H1 (cell line): ENCODE measurements around the gene CNPY4. TPM values are rescaled to one million over a fixed set of nuclear protein-coding genes. Genes with fewer than 3 reads are reported as not detected.

ENCODE experiments used
- CTCF ChIA-PET: fragments of 300-600 bp; sonication (Branson Sonifier 250); formaldehyde crosslinking; loops from one replicate; lab custom pipeline; 2021; ENCODE audit not compliant: partially characterized antibody; lab: Charles Lee
- POLR2A ChIA-PET: fragments of 300-600 bp; sonication (Branson Sonifier 250); formaldehyde crosslinking; loops from one replicate; lab custom pipeline; 2021; ENCODE audit warnings: inconsistent platforms; ENCODE audit not compliant: partially characterized antibody; lab: Charles Lee
- DNase-seq, 2 experiments: peaks; one replicate each; pipeline versions ENCODE4 v3.0.0 to v3.0.0-alpha.2; 2010 to 2022; ENCODE audit warnings: low spot score in 2 of 2, low read depth in 1 of 2, mixed read lengths in 1 of 2
- FAIRE-seq: peaks from 2 replicates; lab custom pipeline; 2011; peaks lifted over from hg19 to GRCh38; lab: Jason Lieb, UNC
- H2AFZ ChIP-seq: 2 replicates; pipeline ENCODE4 v1.8.1; 2012; ENCODE audit warnings: low read length, inconsistent platforms
- H2AK5ac ChIP-seq: 2 replicates; pipeline ENCODE4 v1.6.1; 2013; ENCODE audit warnings: low read depth, low read length
- H2BK120ac ChIP-seq: replicated peaks from 2 replicates; pipeline ENCODE3; 2013; ENCODE audit warnings: low read depth, low read length, inconsistent platforms
- H2BK12ac ChIP-seq: 2 replicates; pipeline ENCODE4 v1.6.1; 2013; ENCODE audit warnings: low read depth, low read length
- H2BK15ac ChIP-seq: 2 replicates; pipeline ENCODE4 v1.6.1; 2013; ENCODE audit warnings: low read length
- H2BK20ac ChIP-seq: 2 replicates; pipeline ENCODE4 v1.6.1; 2013; ENCODE audit warnings: low read length
- H2BK5ac ChIP-seq: 2 replicates; pipeline ENCODE4 v1.6.1; 2013; ENCODE audit warnings: low read depth, low read length
- H3K14ac ChIP-seq: 2 replicates; pipeline ENCODE4 v1.6.1; 2013; ENCODE audit warnings: inconsistent platforms; ENCODE audit not compliant: insufficient read length
- H3K18ac ChIP-seq: 2 replicates; pipeline ENCODE4 v1.6.1; 2013; ENCODE audit warnings: low read length; ENCODE audit errors: extremely low read depth
- H3K23ac ChIP-seq: 2 replicates; pipeline ENCODE4 v1.6.1; 2013; ENCODE audit warnings: inconsistent platforms; ENCODE audit not compliant: insufficient read length
- H3K23me2 ChIP-seq: 2 replicates; pipeline ENCODE4 v1.6.1; 2013; ENCODE audit warnings: low read depth, low read length
- H3K27ac ChIP-seq: 2 replicates; pipeline ENCODE4 v1.6.1; 2011; ENCODE audit warnings: low read depth, low read length, inconsistent platforms
- H3K27me3 ChIP-seq, 4 experiments: replicated peaks in 1 of 4; 1 replicate in 1 of 4; 2 replicates in 3 of 4; pipeline versions ENCODE4 v1.6.1 to v1.8.1; 2011 to 2013; ENCODE audit warnings: low read length in 3 of 4, mild to moderate bottlenecking in 3 of 4, inconsistent platforms in 2 of 4, mixed read lengths in 2 of 4, moderate library complexity in 1 of 4; ENCODE audit not compliant: control insufficient read depth in 3 of 4, insufficient read depth in 3 of 4; ENCODE audit errors: extremely low read depth in 1 of 4
- H3K36me3 ChIP-seq, 4 experiments: 2 replicates each; pipeline versions ENCODE4 v1.6.1 to v1.8.1; 2011 to 2013; ENCODE audit warnings: mild to moderate bottlenecking in 4 of 4, low read length in 3 of 4, moderate library complexity in 2 of 4, control low read depth in 1 of 4, inconsistent platforms in 1 of 4; ENCODE audit not compliant: insufficient read depth in 4 of 4, control insufficient read depth in 2 of 4
- H3K4ac ChIP-seq: replicated peaks from 2 replicates; pipeline ENCODE3; 2013; ENCODE audit warnings: low read length, low read depth, mixed read lengths, inconsistent platforms; ENCODE audit not compliant: insufficient read length
- H3K4me1 ChIP-seq, 4 experiments: replicated peaks in 1 of 4; 1 replicate in 1 of 4; 2 replicates in 3 of 4; pipeline versions ENCODE4 v1.6.1 to v1.8.1; 2011 to 2013; ENCODE audit warnings: low read length in 3 of 4, inconsistent platforms in 2 of 4, mixed read lengths in 1 of 4; ENCODE audit not compliant: insufficient read depth in 4 of 4, control insufficient read depth in 3 of 4
- H3K4me2 ChIP-seq, 2 experiments: 2 replicates each; pipeline versions ENCODE4 v1.6.1 to v1.8.1; 2011 to 2013; ENCODE audit warnings: low read depth in 2 of 2, low read length in 2 of 2, control low read depth in 1 of 2, inconsistent platforms in 1 of 2, mild to moderate bottlenecking in 1 of 2; ENCODE audit not compliant: insufficient read depth in 1 of 2
- H3K4me3 ChIP-seq, 4 experiments: fragments of 200-600, 300-600 bp in 1 of 4; sonication (generic), shearing (Covaris generic), sonication (Bioruptor Twin) in 1 of 4; 2 replicates each; pipeline versions ENCODE4 v1.5.1 to v1.8.1; 2011 to 2016; ENCODE audit warnings: low read length in 4 of 4, low read depth in 3 of 4, control low read depth in 2 of 4, inconsistent platforms in 2 of 4, mild to moderate bottlenecking in 2 of 4, mixed read lengths in 1 of 4, moderate library complexity in 1 of 4; ENCODE audit not compliant: insufficient read depth in 2 of 4; ENCODE audit errors: extremely low read depth in 1 of 4
- H3K56ac ChIP-seq: replicated peaks from 2 replicates; pipeline ENCODE3; 2013; ENCODE audit warnings: low read depth, mild to moderate bottlenecking, mixed read lengths, low read length, inconsistent platforms; ENCODE audit not compliant: insufficient read length
- H3K79me1 ChIP-seq: 2 replicates; pipeline ENCODE4 v1.6.1; 2013; ENCODE audit warnings: low read depth, low read length, control low read depth
- H3K79me2 ChIP-seq, 2 experiments: 2 replicates each; pipeline versions ENCODE4 v1.6.1 to v1.8.1; 2012 to 2013; ENCODE audit warnings: low read length in 2 of 2, mild to moderate bottlenecking in 2 of 2, inconsistent platforms in 1 of 2; ENCODE audit not compliant: insufficient read depth in 2 of 2, control insufficient read depth in 1 of 2
- H3K9ac ChIP-seq, 4 experiments: replicated peaks in 1 of 4; 1 replicate in 1 of 4; 2 replicates in 3 of 4; pipeline versions ENCODE4 v1.6.1 to v1.8.1; 2011 to 2013; ENCODE audit warnings: low read depth in 3 of 4, low read length in 3 of 4, control low read depth in 2 of 4, mild to moderate bottlenecking in 2 of 4, moderate library complexity in 2 of 4, inconsistent platforms in 1 of 4; ENCODE audit errors: extremely low read depth in 1 of 4
- H3K9me3 ChIP-seq, 2 experiments: 2 replicates each; pipeline versions ENCODE4 v1.6.1 to v1.8.1; 2012 to 2013; ENCODE audit warnings: mild to moderate bottlenecking in 2 of 2, moderate library complexity in 2 of 2, control low read depth in 1 of 2, inconsistent platforms in 1 of 2, low read depth in 1 of 2, low read length in 1 of 2, mixed read lengths in 1 of 2; ENCODE audit not compliant: insufficient read depth in 2 of 2
- H4K20me1 ChIP-seq, 2 experiments: replicated peaks in 1 of 2; 2 replicates each; pipeline versions ENCODE3 to v1.8.1; 2011 to 2013; ENCODE audit warnings: inconsistent platforms in 2 of 2, low read length in 2 of 2, mild to moderate bottlenecking in 1 of 2; ENCODE audit not compliant: insufficient read depth in 2 of 2, control insufficient read depth in 1 of 2
- H4K5ac ChIP-seq: 2 replicates; pipeline ENCODE4 v1.6.1; 2013; ENCODE audit warnings: low read length, low read depth, mixed read lengths, inconsistent platforms; ENCODE audit not compliant: insufficient read length
- H4K8ac ChIP-seq: 2 replicates; pipeline ENCODE4 v1.8.0; 2013; ENCODE audit warnings: mild to moderate bottlenecking, moderate library complexity, low read length, inconsistent platforms; ENCODE audit not compliant: insufficient read depth; ENCODE audit errors: extremely low read depth
- H4K91ac ChIP-seq: replicated peaks from 2 replicates; pipeline ENCODE3; 2013; ENCODE audit warnings: low read length, mixed read lengths, inconsistent platforms; ENCODE audit not compliant: insufficient read length
- CTCF ChIP-seq, 3 experiments: IDR thresholded peaks; 1 replicate in 2 of 3; 2 replicates in 1 of 3; pipeline versions ENCODE4 v1.5.1 to v1.6.1; 2011; ENCODE audit warnings: low read length in 3 of 3, mild to moderate bottlenecking in 3 of 3, inconsistent platforms in 2 of 3, low read depth in 1 of 3, moderate library complexity in 1 of 3; ENCODE audit not compliant: insufficient read depth in 1 of 3; ENCODE audit errors: control extremely low read depth in 1 of 3
- KDM1A ChIP-seq: fragments of 200-600, 300-600 bp; sonication (generic); IDR thresholded peaks from 2 replicates; pipeline ENCODE4 v1.7.1; 2016; ENCODE audit warnings: mild to moderate bottlenecking, low read length, borderline replicate concordance
- WGBS, 2 experiments: shearing (Covaris generic) in 1 of 2; methylation state at CpG; one replicate each; pipeline versions ENCODE4 v1.1.6 to v1.1.7; 2013 to 2015; ENCODE audit warnings: low lambda C conversion rate in 2 of 2, mixed read lengths in 2 of 2, inconsistent platforms in 1 of 2, low coverage in 1 of 2, missing lambda C conversion rate in 1 of 2; ENCODE audit not compliant: insufficient replicate concordance in 2 of 2, insufficient coverage in 1 of 2, insufficient read length in 1 of 2; ENCODE audit errors: extremely low coverage in 1 of 2, missing lambda C conversion rate in 1 of 2; 5-methylcytosine and 5-hydroxymethylcytosine counted together
- polyA plus RNA-seq, 7 experiments: library from polyadenylated mRNA; depleted of rRNA in 3 of 7; stranded (reverse) in 5 of 7; unstranded in 2 of 7; fragments of >200 nt in 5 of 7; fragments of 200-250 nt in 2 of 7; gene quantifications; 1 replicate in 5 of 7; 2 replicates in 1 of 7; 4 replicates in 1 of 7; pipeline versions ENCODE4 v1.2.1 to v1.2.3, GENCODE V29; 2011 to 2013; ENCODE audit warnings: missing spikeins in 2 of 7, mixed read lengths in 2 of 7
- total RNA-seq: library from RNA; stranded (reverse); fragmentation: NEBNext Ultra II Directional; extraction: Animal tissue kit (Norgen Biotek cat#: 25700); gene quantifications from 2 replicates; pipeline ENCODE4 v1.2.1, GENCODE V29; 2021

CNPY4 gene
- total and polyA plus RNA-seq, 2 of the 8 experiments (the other 6 are each of a cell fraction or from before 2014, with no cell fraction given): 10.2 to 15.3 TPM

DNA sequence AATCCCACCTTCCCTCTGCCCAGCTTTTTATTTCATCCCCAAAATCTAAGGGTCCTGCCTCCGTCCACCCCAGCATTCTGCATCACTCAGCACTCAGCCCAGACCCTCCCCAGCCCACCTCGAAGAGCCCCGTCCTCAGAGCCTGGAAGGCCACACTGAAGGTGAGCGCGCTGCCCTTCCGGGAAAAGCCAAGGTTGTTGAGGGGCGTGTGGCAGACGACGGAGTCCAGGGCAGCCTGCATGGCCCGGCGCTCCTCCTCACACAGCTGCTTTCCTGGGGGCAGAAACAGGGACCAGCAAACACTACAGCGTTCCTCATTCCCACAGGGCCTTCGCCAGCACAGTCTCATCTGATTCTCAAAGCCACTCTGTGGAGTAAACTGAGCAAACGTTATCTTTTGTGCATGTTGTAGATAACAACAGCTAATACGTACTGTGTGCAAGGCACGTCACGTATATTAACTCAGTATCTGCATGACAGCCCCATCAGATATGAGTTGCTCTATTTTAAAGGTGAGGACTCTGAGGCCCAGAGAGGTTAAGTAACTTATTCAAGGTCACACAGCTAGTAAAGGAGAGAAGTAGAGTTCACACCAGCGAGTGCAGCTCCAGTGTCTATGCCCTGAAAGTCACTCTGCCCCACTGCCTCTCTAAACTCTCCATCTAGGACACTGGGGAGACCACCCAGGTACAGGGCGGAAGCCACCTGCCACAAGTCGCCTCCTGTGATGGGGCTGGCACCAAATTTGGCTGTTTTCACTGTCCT, 36.3 kb downstream of the CNPY4 start:
- no peak overlapping the region for H3K4me2 ChIP-seq
- H2BK120ac ChIP-seq: no peak overlapping the region
- no peak overlapping the region for H3K9ac ChIP-seq
- no peak overlapping the region for H4K5ac ChIP-seq
- H2BK12ac ChIP-seq: no peak overlapping the region
- no peak overlapping the region for H3K18ac ChIP-seq
- no peak for FAIRE-seq
- H3K79me2 ChIP-seq: no peaks in the 10 kb centered on the region; a peak in 1 of 4 replicates
- ChIA-PET CTCF (interaction anchor here (0.6 to 7.9 kb wide), 4 partner anchors 13 to 77 kb away, joined by 3 to 83 read pairs (median 4); no protein-coding TSS in a partner anchor), POLR2A (interaction anchor here (0.7 to 9.9 kb wide), 15 partner anchors 12 to 295 kb away, joined by 3 to 145 read pairs (median 4); partner anchors contain the start of genes AP4M1, GAL3ST4, GPC2 and MCM7)
- H2AFZ ChIP-seq: no peak overlapping the region
- no peaks in the 10 kb centered on the region for H3K27me3 ChIP-seq
- H3K4me1 ChIP-seq: peaks cover 0 to 12% (median 8%) of the 10 kb centered on the region in 4 experiments; a peak in 5 of 7 replicates
- H4K20me1 ChIP-seq: peaks cover 14 to 32% of the 10 kb centered on the region in 2 experiments
- H3K23ac ChIP-seq: no peak overlapping the region
- H3K4me3 ChIP-seq: no peak overlapping the region
- H4K8ac ChIP-seq: no peak overlapping the region; the same call in 1 of the 2 replicates
- no peak overlapping the region for H2BK5ac ChIP-seq
- H4K91ac ChIP-seq: no peak overlapping the region
- peaks cover 6% of the 10 kb centered on the region for H3K23me2 ChIP-seq
- no peak for DNase-seq
- peaks cover 8 to 44% (median 26%) of the 10 kb centered on the region in 4 experiments for H3K36me3 ChIP-seq
- H3K27ac ChIP-seq: no peak overlapping the region
- 93% methylated on average over 16 of the region's 20 CpGs; no CpG with 5 or more reads in 1 of the 2 experiments for WGBS, 2 experiments
- TF ChIP-seq KDM1A (peak; percentile 60; the same call in 1 of the 2 replicates), CTCF (IDR thresholded peaks at IDR 0.05; ENCODE audit: control extremely low read depth in 1 of 3, insufficient read depth in 1 of 3, low read depth in 1 of 3, low read length in 3 of 3) (no peak)
- H2BK15ac ChIP-seq: no peak overlapping the region
- H3K79me1 ChIP-seq: no peaks in the 10 kb centered on the region; the same call in 1 of the 2 replicates
- H3K56ac ChIP-seq: no peak overlapping the region
- H3K9me3 ChIP-seq: no peaks in the 10 kb centered on the region
- H3K4ac ChIP-seq: no peak overlapping the region
- H2AK5ac ChIP-seq: no peak overlapping the region
- no peak overlapping the region for H3K14ac ChIP-seq
- H2BK20ac ChIP-seq: no peak overlapping the region
